Left hindlimb (tissue), 1 donor: ENCODE results near the gene CRP.
"Not testable (repeated sequence)": the region's sequence is repeated elsewhere in the genome, so short reads cannot be mapped to it uniquely, and the experiment has no call there.

Experiments
- DNase-seq: peaks from one replicate; pipeline ENCODE4 v3.0.0-alpha.2; 2018

CRP gene

DNA sequence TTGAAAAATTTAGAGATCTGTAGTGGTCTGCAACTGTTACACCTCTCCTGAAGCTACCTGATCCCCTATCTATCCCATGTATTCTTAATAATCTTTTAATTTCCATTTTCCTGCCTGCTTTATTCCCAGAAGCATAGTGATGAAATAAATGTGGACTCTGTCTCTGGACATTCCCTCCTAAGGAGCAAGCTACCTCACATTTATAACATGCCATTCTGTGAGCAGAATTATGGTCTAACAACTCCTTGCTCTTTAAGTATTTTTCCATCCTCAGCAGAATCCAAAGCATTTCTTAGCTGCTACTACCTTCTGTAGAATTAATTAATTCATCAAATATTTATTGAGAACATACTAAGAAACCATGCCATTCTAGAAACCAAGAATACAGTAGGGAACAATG, 15.1 kb downstream of the CRP start:
- no peak for DNase-seq

DNA sequence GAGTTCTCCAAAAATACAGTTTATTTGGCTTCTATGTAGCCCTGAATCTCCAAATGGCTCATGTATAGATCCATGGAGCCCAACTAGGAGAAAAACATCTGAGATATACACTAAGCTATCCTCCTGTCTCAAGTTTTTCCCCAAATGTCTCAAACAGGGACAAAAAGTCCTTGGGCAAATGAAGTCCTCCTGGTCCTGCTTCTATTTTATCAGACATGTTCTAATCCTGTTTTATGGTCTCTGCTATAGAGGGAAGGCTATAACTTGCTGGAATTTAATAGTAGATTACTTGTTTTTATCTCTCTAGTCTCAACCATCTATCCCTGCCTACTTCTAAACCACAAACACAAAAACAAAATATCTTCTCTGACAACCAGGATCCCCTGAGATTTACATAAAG, 26.9 kb downstream of the CRP start:
- no peak for DNase-seq

DNA sequence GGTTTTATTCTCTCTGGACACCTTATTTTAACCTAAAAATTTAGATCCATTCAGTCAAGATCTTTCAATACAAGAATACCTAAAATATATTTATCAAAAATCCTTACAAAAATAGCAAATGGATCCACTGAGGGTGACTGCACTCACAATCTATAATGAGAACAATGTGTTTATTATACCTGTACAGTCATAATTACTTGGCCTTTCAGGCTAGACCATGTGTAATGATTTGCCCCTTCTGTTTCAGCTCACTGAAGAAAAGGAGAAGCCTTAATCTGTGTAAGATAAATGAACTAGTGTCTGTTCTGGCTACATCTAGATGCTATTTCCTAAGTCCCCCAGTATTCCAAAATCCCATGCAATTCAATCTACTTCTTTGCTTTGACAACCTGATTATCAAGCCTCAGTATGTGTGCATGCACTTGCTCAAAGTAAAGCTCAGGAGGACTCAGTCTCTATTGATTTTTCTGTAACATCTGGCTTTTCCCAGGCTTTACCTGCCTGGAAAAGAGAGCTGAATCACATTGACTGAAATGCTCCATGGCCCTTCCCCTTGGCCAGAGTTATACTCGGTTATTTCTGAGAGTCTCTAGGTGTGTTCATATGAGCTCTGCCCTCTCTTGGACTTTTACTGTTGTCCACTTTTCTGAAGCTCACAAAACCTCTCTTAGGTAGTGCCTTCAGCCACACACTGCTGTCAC, 27.6 kb downstream of the CRP start:
- no peak for DNase-seq

DNA sequence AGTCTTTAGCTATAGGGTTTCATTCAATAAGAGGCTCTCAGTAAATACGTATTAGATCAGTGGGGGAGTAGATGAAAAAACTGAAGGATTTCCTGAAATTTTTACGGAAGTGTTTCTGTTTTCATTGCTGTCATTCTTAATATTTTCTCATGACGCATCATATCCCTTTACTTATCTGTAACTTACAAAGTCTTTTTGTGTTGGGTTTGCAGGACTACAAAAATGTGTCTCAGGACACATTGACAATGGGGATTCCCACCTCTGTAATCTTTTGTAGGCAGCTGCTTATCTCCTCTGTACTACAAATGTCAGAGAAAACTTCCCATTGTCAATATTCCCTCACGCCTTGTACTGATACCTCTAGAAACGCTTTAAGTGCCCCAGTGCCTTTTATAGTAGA, 35.5 kb downstream of the CRP start:
- DNase-seq: no peak

DNA sequence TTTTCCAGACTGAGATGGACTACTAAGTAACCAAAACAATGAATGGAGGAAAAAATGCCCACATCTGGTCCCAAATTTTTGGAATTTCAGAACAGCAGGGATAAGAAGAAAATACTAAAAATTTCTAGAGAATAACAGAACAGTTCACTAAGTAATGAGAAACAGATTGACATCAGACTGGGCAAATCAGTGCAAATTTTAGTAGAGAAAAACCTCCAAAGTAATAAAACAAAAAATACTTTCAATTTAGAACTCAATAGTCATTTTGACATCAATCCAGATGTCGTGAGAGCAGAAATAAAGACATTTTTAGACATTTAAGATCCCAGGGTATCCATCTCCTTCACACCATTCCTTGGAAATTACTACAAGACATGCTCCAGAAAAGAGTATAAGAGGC, 39.3 kb downstream of the CRP start:
- DNase-seq: no peak

DNA sequence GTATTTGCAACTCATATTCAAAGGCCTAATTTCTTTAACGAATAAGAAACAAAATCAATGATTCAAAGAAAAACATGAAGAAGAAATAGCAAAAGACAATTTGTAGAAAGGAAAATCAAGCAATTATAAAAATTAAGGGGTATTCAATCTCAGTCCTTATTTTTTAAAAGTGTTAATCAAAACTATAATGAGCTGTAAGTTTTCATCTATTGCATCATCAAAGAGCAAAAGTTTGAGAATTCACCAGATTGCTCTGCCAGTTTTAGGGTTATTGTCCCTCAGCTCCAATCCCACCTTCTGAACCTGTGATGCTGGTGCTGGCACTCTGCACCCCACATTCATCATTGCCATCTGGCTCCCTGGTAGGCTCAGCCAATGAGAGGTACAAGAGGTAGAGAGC, 42.0 kb downstream of the CRP start:
- DNase-seq: not testable (repeated sequence)

DNA sequence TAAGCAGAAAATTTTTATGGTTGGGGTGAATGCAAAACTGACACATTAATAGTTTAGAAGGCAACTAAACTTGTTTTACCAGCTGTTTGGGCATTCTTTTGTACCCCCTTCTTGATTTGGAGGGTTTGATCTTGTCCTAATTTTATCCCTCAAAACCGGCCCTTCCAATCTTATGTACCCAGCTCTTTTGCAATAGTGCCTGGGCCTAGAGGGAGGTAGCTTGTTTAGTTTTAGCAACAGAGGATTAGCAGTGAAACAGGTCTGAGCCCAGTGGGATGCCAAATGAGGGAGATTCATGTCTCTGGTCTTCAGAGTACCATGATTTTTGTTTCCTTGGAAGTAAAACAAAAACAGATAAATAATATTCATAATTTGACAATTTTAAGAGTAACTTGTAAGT, 45.1 kb downstream of the CRP start:
- no peak for DNase-seq

DNA sequence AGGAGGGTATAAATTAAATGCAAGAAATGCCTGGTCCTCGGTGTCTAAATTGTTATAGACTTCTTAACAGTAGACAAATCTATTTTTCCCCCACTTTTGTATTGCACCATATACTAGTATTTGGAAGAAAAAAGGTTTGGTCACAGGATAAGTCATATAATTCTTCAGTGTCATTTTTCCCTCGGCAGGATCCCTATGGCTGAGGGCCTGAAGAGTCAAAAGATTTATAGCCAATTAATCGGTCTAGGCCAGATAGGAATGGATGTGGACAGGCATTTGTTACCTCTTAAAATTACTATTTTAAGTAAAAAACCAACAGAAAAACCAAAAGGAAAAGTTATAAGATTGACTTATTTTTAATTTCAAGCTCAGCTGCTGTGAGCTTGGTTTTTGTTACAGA, 45.6 kb downstream of the CRP start:
- no peak for DNase-seq

DNA sequence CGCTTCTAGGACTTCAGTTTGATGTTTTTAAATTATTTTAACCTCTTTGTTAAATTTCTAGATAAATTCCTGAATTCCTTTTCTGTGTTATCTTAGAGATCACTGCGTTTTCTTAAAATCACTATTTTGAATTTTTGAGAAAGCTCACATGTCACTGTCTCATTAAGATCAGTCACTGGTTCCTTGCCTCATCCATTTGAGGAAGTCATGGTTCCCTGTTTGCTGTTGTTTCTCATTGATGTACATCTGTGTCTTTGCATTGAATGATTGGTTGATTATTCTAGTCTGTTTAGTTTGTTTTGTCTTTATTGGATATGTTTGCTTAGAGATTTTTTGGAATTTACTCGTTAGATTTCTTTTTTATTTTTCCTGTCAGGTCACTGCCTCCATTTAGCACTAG, 50.1 kb downstream of the CRP start:
- no peak for DNase-seq

DNA sequence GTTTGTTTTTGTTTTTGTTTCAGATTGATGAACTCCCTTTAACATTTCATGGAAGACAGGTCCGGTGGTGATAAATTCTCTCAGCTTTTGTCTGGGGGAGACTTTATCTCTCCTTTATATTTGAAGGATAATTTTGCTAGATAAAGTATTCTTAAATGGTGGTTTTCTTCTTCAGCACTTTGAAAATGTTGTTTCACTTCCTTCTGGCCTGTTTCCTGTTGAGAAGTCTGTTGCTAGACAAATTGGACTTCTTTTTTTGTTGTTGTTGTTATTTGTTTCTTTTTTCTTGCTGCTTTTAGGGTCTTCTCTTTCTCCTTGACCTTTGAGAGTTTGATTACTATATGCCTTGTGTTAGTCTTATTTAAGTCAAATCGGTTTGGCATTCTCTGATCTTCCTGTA, 50.8 kb downstream of the CRP start:
- DNase-seq: no peak
